Measurements from ENCODE around the gene ZNF140.

The ZNF140 gene

GRCh38 chr12:133130808-133131128 lies 50.0 kb downstream of the ZNF140 start:
- DNase-seq, result no peak

- DNase-seq, result no peak
Measured at GRCh38 chr12:133135747-133136146, 55.0 kb downstream of the ZNF140 start.

- no peak for DNase-seq
Measured at GRCh38 chr12:133145981-133146380, 65.3 kb downstream of the ZNF140 start.

GRCh38 chr12:133156125-133156690 lies 75.5 kb downstream of the ZNF140 start:
- no peak for DNase-seq

All from islet precursor cell (in vitro differentiated cells).